WERI-Rb-1 (cell line): Measurements from ENCODE around the gene CFAP99.

Source experiments
- DNase-seq: peaks from one replicate; pipeline ENCODE4 v3.0.0-alpha.2; 2020
- H3K27ac ChIP-seq: fragments of 250-450 bp; sonication (Bioruptor Pico); 2 replicates; pipeline ENCODE4 v1.5.1; 2020; ENCODE audit warnings: mild to moderate bottlenecking, moderate library complexity
- H3K27me3 ChIP-seq: fragments of 250-450 bp; sonication (Bioruptor Pico); 2 replicates; pipeline ENCODE4 v1.5.1; 2021; ENCODE audit warnings: mild to moderate bottlenecking, low read depth, moderate library complexity; ENCODE audit not compliant: insufficient read depth, severe bottlenecking
- H3K36me3 ChIP-seq: fragments of 250-450 bp; sonication (Bioruptor Pico); 2 replicates; pipeline ENCODE4 v1.5.1; 2020; ENCODE audit warnings: mild to moderate bottlenecking, moderate library complexity
- H3K4me3 ChIP-seq: 2 replicates; pipeline ENCODE4 v1.5.1; 2011; ENCODE audit warnings: low read depth, mild to moderate bottlenecking, control low read depth, low read length
- H3K9me3 ChIP-seq: fragments of 250-450 bp; sonication (Bioruptor Pico); 2 replicates; pipeline ENCODE4 v1.5.1; 2021; ENCODE audit warnings: mild to moderate bottlenecking, moderate library complexity; ENCODE audit not compliant: severe bottlenecking
- CTCF ChIP-seq: IDR thresholded peaks from 2 replicates; pipeline ENCODE4 v1.5.1; 2011; ENCODE audit warnings: low read depth, mild to moderate bottlenecking, control low read depth, inconsistent platforms, low read length

The CFAP99 gene

GRCh38 chr4:2383760-2384159 lies 35.0 kb upstream of the CFAP99 start:
- H3K4me3 ChIP-seq = no peak overlapping the region
- no peak for DNase-seq
- H3K36me3 ChIP-seq = no peaks in the 10 kb centered on the region
- no peak overlapping the region for H3K27ac ChIP-seq
- H3K9me3 ChIP-seq = peaks cover 11% of the 10 kb centered on the region
- no peaks in the 10 kb centered on the region for H3K27me3 ChIP-seq
- no peak for TF ChIP-seq CTCF

GRCh38 chr4:2384245-2384644 lies 34.5 kb upstream of the CFAP99 start:
- 0 out of 2 replicates have a peak, but pooled peaks have one; percentile 15 for TF ChIP-seq CTCF
- H3K27me3 ChIP-seq = no peaks in the 10 kb centered on the region
- no peak for DNase-seq
- no peak overlapping the region; the same call in 1 of the 2 replicates for H3K27ac ChIP-seq
- H3K36me3 ChIP-seq = no peaks in the 10 kb centered on the region
- peaks cover 11% of the 10 kb centered on the region for H3K9me3 ChIP-seq
- H3K4me3 ChIP-seq = no peak overlapping the region

- no peaks in the 10 kb centered on the region for H3K36me3 ChIP-seq
- H3K27me3 ChIP-seq = no peaks in the 10 kb centered on the region
- DNase-seq = no peak
- TF ChIP-seq CTCF = no peak
- H3K4me3 ChIP-seq = no peak overlapping the region
- peaks cover 11% of the 10 kb centered on the region for H3K9me3 ChIP-seq
- H3K27ac ChIP-seq = peak overlapping the region; percentile 50
Measured at GRCh38 chr4:2385516-2385915, 33.2 kb upstream of the CFAP99 start.

GRCh38 chr4:2386717-2387116 lies 32.0 kb upstream of the CFAP99 start:
- Histone ChIP-seq H3K4me3 (no peak overlapping the region), H3K27me3 (no peaks in the 10 kb centered on the region), H3K27ac (peak overlapping the region; percentile 50), H3K36me3 (no peaks in the 10 kb centered on the region), H3K9me3 (peaks cover 1% of the 10 kb centered on the region)
- no peak for DNase-seq
- no peak for TF ChIP-seq CTCF

- Histone ChIP-seq H3K27ac (peak overlapping the region; percentile 58; the same call in 1 of the 2 replicates), H3K27me3 (no peaks in the 10 kb centered on the region), H3K4me3 (no peak overlapping the region), H3K36me3 (no peaks in the 10 kb centered on the region), H3K9me3 (no peaks in the 10 kb centered on the region)
- no peak for TF ChIP-seq CTCF
- no peak for DNase-seq
Measured at GRCh38 chr4:2387218-2387617, 31.5 kb upstream of the CFAP99 start.

- Histone ChIP-seq H3K27me3 (no peaks in the 10 kb centered on the region), H3K4me3 (no peak overlapping the region), H3K36me3 (no peaks in the 10 kb centered on the region), H3K9me3 (no peaks in the 10 kb centered on the region), H3K27ac (peak overlapping the region; percentile 58)
- DNase-seq = no peak
- no peak for TF ChIP-seq CTCF
Measured at GRCh38 chr4:2387829-2388228, 30.9 kb upstream of the CFAP99 start.
